ENCODE data around the gene USP30.
"Not testable (repeated sequence)": the region's sequence is repeated elsewhere in the genome, so short reads cannot be mapped to it uniquely, and the experiment has no call there.

- TF ChIP-seq POLR2AphosphoS5, POLR2A, CTCF (IDR thresholded peaks at IDR 0.05): not testable (repeated sequence)
These were observed 2.6 kb upstream of the USP30 start for GRCh38 chr12:109049794-109050193.

Data from gastroesophageal sphincter (tissue), 3 donors.